Lower leg skin (tissue), 4 donors: Measurements from ENCODE around the gene DAND5. TPM values are rescaled to one million over a fixed set of nuclear protein-coding genes. Genes with fewer than 3 reads are reported as not detected.
"Not testable (repeated sequence)": the region's sequence is repeated elsewhere in the genome, so short reads cannot be mapped to it uniquely, and the experiment has no call there.

Source experiments
- DNase-seq, 2 donors: peaks; one replicate each; pipeline ENCODE4 v3.0.0-alpha.2; 2019; ENCODE audit warnings: low spot score in 2 of 2
- H3K4me3 ChIP-seq: fragments of 200-600 bp; sonication (generic); 2 replicates; pipeline ENCODE4 v1.5.1; 2017; ENCODE audit warnings: mild to moderate bottlenecking, low read depth; ENCODE audit not compliant: poor library complexity, severe bottlenecking
- POLR2A ChIP-seq, 2 donors: fragments of 450-650 bp; IDR thresholded peaks; one replicate each; pipeline ENCODE4 v1.6.1; 2016 to 2017; ENCODE audit warnings: antibody characterized with exemption in 2 of 2, mild to moderate bottlenecking in 1 of 2, moderate library complexity in 1 of 2
- WGBS, 2 donors: methylation state at CpG; one replicate each; pipeline ENCODE4 v1.1.5; 2018; 5-methylcytosine and 5-hydroxymethylcytosine counted together
- intact Hi-C: fragments of 100-400 bp; cut with DNase I; formaldehyde crosslinking; loops from one replicate; pipeline ENCODE4 v1.15.0; 2023; ENCODE audit warnings: low total_unique reads
- total RNA-seq, 4 donors: library from RNA; depleted of rRNA; stranded (reverse); fragments of >200 nt; gene quantifications; one replicate each; pipeline ENCODE4 v1.1.0, GENCODE V29; 2016
- TF ChIP-seq, protein P1 (sequence below), 3 donors: fragments of 450-650 bp; IDR thresholded peaks; one replicate each; pipeline ENCODE4 v1.5.1; 2016; ENCODE audit warnings: antibody characterized with exemption in 3 of 3, mild to moderate bottlenecking in 3 of 3, moderate library complexity in 2 of 3

DAND5 gene
- total RNA-seq, 4 donors from 2014 or later: 0.32 TPM; not detected in 3

DNA sequence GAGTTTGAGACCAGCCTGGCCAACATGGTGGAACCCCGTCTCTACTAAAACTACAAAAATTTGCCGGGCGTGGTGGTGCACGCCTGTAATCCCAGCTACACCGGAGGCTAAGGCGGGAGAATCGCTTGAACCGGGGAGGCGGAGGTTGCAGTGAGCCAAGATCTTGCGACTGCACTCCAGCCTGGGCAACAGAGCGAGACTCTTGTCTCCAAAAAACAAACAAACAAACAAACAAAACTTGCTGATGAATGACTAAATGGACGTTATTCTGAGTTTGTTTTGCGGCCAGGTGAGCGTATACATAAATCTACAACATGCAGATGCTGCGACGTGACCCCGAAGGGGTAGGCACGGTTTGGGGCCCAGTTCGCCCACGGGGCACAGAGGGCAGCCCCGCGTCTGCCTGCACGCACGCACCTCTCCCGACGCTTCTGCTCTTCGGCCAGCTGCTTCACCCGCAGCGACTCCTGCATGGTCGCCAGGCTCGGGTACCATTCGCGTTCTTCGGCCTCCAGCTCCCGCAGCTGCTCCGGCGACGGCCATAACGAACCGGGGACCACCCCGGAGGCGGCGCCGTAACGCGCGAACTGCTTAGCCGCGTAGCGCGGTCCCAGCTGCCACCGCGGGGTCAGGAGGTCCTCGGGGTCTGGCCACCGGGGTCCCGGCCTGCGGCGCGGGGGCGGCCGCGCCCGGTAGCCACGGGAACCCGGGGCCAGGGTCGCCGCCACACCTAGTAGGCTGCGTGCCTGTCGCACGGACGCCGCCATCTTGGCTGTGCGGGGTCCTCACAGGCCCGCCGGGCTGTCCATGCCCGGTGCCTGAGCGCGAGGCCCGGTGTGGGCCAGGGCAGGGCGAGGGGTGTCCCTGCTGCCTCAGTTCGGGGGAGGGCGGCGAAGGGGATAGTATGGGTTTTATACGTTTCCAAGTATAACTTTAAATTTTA, 12.7 kb upstream of the DAND5 start, which contains the start of gene GADD45GIP1:
Gene GADD45GIP1, minus strand, starts transcription at position 778 of the 943 bp plus-strand sequence. Its CDS starts 11 bp downstream, at position 767.
- peak in 1 of 2 donors; percentile 58 for TF ChIP-seq POLR2A (IDR thresholded peaks at IDR 0.05)
- TF ChIP-seq, protein P1, sequence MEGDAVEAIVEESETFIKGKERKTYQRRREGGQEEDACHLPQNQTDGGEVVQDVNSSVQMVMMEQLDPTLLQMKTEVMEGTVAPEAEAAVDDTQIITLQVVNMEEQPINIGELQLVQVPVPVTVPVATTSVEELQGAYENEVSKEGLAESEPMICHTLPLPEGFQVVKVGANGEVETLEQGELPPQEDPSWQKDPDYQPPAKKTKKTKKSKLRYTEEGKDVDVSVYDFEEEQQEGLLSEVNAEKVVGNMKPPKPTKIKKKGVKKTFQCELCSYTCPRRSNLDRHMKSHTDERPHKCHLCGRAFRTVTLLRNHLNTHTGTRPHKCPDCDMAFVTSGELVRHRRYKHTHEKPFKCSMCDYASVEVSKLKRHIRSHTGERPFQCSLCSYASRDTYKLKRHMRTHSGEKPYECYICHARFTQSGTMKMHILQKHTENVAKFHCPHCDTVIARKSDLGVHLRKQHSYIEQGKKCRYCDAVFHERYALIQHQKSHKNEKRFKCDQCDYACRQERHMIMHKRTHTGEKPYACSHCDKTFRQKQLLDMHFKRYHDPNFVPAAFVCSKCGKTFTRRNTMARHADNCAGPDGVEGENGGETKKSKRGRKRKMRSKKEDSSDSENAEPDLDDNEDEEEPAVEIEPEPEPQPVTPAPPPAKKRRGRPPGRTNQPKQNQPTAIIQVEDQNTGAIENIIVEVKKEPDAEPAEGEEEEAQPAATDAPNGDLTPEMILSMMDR (IDR thresholded peaks at IDR 0.05): no peak
- H3K4me3 ChIP-seq: peak within 1 kb of the TSS; percentile 81
- 1 to 4% methylated on average over 53 to 65 of the region's 84 CpGs for WGBS, 2 donors
- intact Hi-C loops: no loop called here
- DNase-seq: peak in 1 of 2 donors; percentile 93

GRCh38 chr19:12957389-12957952, 11.9 kb upstream of the DAND5 start:
- H3K4me3 ChIP-seq: peak overlapping the region; percentile 81
- intact Hi-C loops, DNase-seq: not testable (repeated sequence)
- 27 to 31% methylated on average over 31 of the region's 31 CpGs for WGBS, 2 donors

GRCh38 chr19:12959481-12959880, 9.9 kb upstream of the DAND5 start:
- WGBS, 2 donors: 69 to 70% methylated on average over 6 of the region's 6 CpGs
- DNase-seq: no peak
- no peak overlapping the region for H3K4me3 ChIP-seq
- intact Hi-C loops: no loop called here
- no peak for TF ChIP-seq POLR2A (IDR thresholded peaks at IDR 0.05)
- TF ChIP-seq, protein P1 (IDR thresholded peaks at IDR 0.05): no peak

- WGBS, 2 donors: 0 to 2% methylated on average over 16 to 32 of the region's 34 CpGs
Observed at GRCh38 chr19:12965017-12965811, 4.2 kb upstream of the DAND5 start.

DNA sequence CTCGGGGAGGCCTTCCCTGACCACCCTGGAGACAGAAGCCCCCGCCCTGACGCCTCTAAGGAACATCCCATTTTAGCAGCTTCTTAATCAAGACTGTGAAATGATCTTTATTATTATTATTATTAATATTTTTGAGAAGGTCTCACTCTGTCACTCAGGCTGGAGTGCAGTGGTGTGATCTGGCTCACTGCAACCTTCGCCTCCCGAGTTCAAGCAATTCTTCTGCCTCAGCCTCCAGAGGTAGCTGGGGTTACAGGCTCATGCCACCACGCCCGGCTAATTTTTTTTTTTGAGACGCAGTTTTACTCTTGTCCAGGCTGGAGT, 3.6 kb upstream of the DAND5 start:
- intact Hi-C loops: no loop called here
- no peak overlapping the region for H3K4me3 ChIP-seq
- WGBS, 2 donors: 45 to 47% methylated on average over 8 of the region's 8 CpGs
- TF ChIP-seq, protein P1 (IDR thresholded peaks at IDR 0.05): no peak
- no peak for TF ChIP-seq POLR2A (IDR thresholded peaks at IDR 0.05)
- DNase-seq: no peak

More at GRCh38 chr19:12965017-12965811, 4.2 kb upstream of the DAND5 start:
- peak; percentile 62 to 96 for DNase-seq
- intact Hi-C loops: no loop called here
- H3K4me3 ChIP-seq: peak overlapping the region; percentile 6
- TF ChIP-seq, protein P1 (IDR thresholded peaks at IDR 0.05): peak in 1 of 3 donors; percentile 74
- no peak for TF ChIP-seq POLR2A (IDR thresholded peaks at IDR 0.05)
